GM18951 (cell line): ENCODE measurements around the gene TK2.
A peak's percentile ranks its signal among the peaks of the same experiment; 100 is the strongest.

Source experiments
- POLR2A ChIP-seq: IDR thresholded peaks from 4 replicates; pipeline ENCODE4 v1.6.1; 2011; ENCODE audit warnings: mild to moderate bottlenecking; ENCODE audit not compliant: insufficient read length, insufficient read depth; ENCODE audit errors: extremely low read depth
- in situ Hi-C: fragments of 300-500 bp; cut with MboI; formaldehyde crosslinking; loops from one replicate; pipeline ENCODE4 v1.12.0; 2022; ENCODE audit warnings: low sequenced_read_pairs, mixed read lengths, inconsistent platforms; ENCODE audit not compliant: unreplicated experiment

The TK2 gene

DNA sequence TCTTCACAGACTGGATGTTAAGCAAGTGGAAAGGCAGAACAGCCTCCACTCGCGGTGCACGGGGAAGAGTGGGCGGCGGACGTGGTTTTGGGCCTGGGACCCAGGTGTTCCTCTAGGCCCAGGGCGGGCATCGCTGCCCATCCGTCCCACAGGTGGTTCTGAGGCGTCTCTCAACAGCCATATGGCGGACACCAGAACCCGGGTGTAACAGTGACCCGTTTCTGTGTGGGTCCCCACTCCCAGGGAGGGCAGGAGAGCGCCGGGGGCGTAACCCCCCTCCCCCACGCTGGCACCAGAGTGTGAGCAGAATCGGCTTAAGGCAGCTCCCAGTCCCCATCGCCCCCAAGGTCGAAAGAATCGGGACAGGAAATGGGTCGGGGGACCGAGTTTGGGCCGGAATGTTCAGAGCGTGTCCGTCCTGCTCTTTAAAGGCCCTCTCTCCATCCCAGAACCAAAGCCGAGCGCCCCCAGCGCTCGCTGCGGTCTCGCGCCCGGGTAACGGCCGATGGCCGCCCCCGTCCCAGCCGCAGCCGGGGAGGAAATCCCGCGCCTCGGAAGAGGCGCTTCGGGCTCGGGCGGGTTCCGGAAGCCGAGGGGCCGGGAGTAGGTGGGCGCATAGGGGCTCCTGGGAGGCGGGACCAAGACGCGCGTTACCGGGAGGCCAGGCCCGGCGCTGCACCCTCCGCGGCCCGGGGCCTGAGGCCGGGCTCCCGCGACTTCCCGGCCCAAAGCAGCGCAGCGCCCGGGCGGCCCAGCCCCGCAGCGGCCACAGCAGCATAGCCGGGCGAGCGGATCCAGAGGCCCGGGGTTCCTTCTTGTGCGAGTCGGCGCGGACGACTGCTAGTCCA is at the start of gene TK2:
TK2 (minus strand) TSS at position 839 of the 848 bp plus-strand sequence; CDS start at position 778, 61 bp downstream.
- in situ Hi-C loops: no loop called here
- TF ChIP-seq POLR2A: peak; percentile 57

DNA sequence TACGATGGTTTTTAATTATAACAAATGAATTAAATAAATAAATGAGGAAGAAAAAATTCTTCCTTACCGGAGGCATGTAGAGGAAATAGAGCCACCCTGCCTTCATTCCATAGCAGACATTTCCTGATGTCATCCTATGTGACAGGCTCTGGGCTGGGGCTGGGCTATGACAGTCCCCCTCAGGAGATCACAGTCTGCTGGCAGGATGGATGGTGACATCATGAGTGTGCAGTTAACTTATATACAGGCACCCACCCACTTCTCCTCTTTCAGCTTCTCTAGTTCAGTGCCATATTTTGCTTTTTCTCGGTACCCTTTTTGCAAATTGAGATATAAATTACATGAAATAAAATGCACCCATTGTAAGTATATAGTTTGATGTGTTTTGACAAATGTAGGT is 48.2 kb upstream of the TK2 start:
- in situ Hi-C loops: loop anchor here (10.0 kb wide), 1 partner anchor 183 kb away; no protein-coding TSS in a partner anchor
- no peak for TF ChIP-seq POLR2A

DNA sequence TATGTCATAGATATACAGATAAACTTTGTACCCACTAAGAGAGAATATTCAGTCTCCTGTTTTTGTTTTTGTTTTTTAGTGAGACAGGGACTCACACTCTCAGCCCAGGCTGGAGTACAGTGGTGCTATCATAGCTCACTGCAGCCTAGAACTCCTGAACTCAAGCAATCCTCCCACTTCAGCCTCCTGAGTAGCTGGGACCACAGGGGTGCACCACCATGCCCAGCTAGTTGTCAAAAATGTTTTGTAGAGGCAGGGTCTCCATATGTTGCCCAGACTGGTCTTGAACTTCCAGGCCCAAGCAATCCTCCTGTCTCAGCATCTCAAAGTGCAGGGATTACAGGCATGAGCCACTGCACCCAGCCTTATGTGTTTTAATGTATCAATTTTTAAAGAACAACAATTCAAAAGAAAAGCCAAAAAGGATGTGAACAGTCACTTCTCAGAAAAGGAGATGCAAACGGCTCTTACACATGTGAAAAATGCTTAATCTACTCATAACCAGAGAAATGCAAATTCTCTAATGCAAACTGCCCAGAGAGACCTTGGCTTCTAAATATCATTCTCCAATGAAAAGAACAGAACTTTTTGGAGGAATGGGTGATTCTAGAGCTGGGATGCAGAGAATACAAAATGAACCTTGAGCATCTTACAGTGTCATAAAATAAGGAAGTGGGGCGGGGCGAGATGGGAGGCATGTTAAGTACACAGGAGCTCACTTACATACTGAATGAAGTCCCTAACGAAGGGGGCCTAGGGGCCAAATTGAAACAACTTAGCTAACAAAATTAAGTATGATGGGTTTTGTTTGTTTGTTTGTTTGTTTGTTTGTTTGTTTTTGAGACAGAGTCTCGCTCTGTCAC is 47.3 kb upstream of the TK2 start:
- no peak for TF ChIP-seq POLR2A
- in situ Hi-C loops: loop anchor here (10.0 kb wide), 1 partner anchor 182 kb away; no protein-coding TSS in a partner anchor

DNA sequence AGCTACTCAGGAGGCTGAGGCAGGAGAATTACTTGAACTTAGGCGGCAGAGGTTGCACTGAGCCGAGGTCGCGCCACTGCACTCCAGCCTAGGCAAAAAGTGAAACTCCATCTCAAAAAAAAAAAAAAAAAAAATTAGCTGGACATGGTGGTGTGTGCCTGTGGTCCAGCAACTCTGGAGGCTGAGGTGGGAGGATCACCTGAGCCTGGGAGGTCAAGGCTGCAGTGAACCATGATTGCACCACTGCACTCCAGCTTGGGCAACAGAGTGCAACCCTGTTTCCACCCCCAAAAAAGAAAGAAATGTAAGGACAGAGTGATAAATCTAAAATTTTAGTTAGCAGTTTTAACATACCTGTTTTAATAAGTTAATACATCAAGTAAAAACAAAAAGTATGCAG is 46.6 kb upstream of the TK2 start:
- in situ Hi-C loops: loop anchor here (10.0 kb wide), 1 partner anchor 182 kb away; no protein-coding TSS in a partner anchor

DNA sequence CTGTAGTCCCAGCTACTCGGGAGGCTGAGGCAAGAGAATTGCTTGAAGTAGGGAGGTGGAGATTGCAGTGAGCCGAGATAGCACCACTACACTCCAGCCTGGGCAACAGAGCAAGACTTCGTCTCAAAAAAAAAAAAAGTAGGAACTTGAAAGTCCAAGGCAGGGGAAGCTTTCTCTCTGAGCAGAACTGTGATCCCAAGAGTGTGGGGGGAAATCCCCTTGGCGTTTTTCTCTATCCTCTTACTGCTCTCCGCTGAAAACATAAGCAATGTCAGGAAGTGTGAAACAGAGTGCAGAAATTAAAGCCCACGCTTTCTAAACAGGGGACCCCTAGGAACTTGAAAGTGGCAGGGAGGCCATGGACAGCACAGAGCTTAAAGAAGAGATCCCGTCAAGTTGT is 44.8 kb upstream of the TK2 start:
- in situ Hi-C loops: loop anchor here (10.0 kb wide), 1 partner anchor 180 kb away; no protein-coding TSS in a partner anchor
- TF ChIP-seq POLR2A: no peak

DNA sequence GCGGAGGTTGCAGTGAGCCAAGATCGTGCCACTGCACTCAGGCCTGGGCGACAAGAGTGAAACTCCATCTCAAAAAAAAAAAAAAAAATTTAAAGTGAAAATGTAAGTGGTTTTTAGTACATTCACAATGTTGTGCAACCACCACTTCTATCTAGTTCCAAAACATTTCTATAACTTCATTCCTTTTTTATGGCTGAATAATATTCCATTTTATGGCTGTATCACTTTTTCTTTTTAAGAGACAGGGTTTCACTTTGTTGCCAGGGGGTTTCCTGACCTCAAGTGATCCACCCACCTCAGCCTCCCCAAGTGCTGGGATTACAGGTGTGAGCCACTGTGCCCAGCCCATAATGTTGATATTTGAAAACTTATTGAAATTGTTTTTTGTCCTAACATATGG is 42.9 kb upstream of the TK2 start:
- in situ Hi-C loops: loop anchor here (10.0 kb wide), 1 partner anchor 178 kb away; no protein-coding TSS in a partner anchor
- no peak for TF ChIP-seq POLR2A

DNA sequence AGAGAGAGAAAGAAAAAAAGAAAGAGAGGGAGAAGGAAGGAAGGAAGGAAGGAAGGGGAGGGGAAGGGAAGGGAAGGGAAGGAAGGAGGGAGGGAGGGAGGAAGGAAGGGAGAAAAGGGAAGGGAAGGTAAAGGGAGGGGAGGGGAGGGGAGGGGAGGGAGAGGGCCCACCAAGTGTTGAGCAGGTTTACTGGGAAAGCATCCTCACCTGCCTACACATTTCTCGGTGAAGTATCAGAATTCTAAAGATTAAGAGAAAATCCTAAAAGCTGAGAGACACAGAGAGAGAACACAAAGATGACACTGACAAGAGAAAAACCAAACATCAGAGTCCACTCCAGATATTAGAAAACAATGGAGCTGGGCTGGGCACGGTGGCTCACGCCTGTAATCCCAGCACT is 42.3 kb upstream of the TK2 start:
- in situ Hi-C loops: loop anchor here (10.0 kb wide), 1 partner anchor 177 kb away; no protein-coding TSS in a partner anchor
- TF ChIP-seq POLR2A: no peak

DNA sequence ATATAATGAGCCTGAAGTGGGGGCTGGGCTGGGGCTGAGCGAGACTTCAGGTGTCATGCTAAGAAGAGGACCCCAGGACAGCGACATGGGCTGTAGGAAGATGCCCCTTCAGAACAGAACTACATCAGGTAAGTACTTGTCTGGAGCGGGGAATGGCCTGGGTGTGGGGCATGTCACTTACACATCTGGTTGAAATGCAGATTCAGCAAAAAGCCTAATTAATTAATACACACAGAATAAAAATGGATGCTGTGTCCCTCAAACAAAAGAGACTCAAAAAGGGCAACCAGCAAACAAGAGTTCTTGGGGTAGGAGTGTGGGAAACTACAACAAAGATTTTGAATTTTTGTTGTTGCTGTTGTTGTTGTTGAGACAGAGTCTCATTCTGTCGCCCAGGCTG is 41.1 kb upstream of the TK2 start:
- no peak for TF ChIP-seq POLR2A
- in situ Hi-C loops: loop anchor here (10.0 kb wide), 1 partner anchor 176 kb away; no protein-coding TSS in a partner anchor

DNA sequence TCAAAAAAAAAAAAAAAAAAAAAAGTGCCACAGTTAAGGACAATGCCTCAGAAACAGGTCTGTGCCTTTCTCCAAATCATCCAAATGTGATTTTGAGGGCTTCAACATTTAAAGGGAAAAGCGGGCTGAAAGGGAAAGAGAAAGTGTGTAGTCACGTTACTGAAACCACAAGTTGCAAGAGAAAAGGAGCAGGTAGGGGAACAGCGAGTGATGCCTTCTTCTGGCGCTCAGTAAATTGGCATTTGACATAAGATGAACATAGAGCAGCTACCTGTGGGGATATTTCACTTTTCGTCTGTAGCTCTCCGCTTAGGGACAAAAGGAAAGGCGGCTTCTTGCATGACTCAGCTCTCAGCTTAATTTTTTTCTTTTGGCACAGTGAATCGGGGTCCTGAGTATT is 40.4 kb upstream of the TK2 start:
- no peak for TF ChIP-seq POLR2A
- in situ Hi-C loops: loop anchor here (10.0 kb wide), 1 partner anchor 176 kb away; no protein-coding TSS in a partner anchor

DNA sequence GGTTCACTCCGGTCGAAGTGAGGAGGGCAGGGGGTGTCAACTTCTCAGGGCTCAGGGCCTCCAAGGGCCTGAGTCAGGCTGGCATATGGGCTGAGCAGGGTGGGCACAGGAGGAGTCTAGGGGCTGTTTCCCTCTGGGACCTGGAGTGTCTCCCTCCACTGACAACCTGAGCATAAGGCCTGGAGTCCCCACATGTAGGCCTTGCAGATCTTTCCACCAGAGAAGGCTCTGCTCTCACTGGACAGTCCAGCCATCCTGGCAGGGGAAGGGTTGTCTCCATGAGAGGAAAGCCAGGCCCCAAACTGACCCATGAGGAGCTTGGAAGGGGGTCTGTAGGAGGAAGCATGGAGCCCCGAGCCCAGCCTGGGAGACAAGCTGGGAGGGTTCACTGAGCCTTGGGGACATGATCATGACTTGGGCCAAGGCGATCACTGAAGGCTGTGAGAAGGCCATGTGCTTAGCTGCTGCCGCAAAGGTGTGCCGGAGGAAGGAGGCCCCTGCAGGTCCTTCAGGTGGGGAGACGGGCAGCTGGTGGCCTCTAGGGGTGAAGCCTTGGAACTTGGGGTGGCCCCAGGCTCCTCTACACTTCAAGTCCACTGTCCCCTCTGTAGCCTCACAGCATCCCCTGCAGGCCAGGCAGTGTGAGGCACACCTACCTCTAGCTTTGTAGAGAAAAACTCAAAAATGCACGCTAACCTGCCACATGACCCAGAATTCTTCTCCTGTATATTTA is 39.2 kb upstream of the TK2 start:
- in situ Hi-C loops: no loop called here
- TF ChIP-seq POLR2A: no peak

DNA sequence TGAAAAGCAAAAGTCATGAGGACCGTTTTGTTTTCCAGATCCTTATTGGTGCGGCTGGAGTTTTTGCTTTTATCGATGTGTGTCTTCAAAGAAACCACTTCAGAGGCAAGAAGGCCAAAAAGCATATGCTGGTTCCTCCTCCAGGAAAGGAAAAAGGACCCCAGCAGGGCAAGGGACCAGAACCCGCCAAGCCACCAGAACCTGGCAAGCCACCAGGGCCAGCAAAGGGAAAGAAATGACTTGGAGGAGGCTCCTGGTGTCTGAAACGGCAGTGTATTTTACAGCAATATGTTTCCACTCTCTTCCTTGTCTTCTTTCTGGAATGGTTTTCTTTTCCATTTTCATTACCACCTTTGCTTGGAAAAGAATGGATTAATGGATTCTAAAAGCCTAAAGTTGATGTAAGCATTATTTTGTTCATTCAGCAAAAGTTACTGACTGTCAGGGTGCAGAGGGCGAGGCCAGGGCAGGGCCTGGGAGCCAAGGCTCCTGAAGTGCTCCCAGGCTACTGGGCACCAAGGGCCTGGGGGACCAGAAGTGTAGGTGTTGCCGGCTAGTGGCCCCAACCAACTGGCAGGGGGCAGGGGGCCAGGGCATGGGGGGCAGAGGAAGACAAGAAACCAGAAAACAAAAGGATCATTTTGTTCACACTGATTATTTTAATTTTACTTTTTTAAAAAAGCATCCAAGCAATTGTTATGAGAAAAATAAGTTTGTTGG is 38.1 kb upstream of the TK2 start:
- in situ Hi-C loops: no loop called here
- TF ChIP-seq POLR2A: no peak
